ENCODE data around the gene PDE6B.

DNA sequence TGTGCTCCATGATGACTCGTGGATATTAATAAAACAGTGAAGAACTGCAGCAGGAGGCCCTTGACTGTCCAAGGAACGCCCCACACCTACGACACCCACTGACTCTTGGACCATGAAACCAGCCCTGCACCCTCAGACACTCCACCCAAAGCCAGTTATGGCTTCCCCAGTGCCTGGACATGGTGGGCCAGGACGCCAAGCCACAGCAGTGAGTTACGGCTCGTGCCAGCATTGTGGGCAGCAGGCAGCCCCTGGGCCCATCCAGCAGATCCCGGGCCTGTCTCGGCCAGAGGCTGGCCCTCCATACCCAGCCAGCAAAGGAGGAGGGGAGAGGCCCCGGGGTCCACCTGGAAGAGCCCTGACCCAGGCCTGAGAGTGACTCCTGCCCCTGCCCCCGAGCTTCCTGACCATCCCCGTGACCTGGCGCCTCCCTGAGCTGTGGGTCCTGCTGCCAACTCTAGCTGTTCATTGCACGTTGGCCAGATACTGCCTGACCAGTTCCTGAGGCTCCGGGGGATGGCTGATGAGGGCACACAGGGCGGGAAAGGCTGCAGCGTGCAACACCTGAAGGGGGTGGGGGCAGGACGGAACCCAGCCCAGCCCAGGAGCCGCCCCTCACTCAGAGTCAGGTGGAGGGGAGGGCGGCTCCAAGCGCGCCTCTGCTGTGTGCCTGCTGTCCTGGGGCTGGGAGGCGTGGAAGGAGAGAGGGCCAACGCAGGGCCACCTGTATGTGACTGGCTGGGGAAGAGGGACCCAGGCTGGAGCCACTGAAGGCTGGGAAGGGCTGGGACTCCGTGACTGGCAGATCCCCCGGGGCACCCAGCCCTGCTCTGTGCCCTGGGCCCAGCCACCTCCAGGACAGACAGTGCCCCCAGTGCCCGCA is 62.8 kb downstream of the PDE6B start:
- TF ChIP-seq, protein P1, sequence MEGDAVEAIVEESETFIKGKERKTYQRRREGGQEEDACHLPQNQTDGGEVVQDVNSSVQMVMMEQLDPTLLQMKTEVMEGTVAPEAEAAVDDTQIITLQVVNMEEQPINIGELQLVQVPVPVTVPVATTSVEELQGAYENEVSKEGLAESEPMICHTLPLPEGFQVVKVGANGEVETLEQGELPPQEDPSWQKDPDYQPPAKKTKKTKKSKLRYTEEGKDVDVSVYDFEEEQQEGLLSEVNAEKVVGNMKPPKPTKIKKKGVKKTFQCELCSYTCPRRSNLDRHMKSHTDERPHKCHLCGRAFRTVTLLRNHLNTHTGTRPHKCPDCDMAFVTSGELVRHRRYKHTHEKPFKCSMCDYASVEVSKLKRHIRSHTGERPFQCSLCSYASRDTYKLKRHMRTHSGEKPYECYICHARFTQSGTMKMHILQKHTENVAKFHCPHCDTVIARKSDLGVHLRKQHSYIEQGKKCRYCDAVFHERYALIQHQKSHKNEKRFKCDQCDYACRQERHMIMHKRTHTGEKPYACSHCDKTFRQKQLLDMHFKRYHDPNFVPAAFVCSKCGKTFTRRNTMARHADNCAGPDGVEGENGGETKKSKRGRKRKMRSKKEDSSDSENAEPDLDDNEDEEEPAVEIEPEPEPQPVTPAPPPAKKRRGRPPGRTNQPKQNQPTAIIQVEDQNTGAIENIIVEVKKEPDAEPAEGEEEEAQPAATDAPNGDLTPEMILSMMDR (conservative IDR thresholded peaks at IDR 0.05 in 1 of 2, IDR thresholded peaks at IDR 0.05 in 1 of 2; ENCODE audit: extremely low read depth in 1 of 2, insufficient read depth in 1 of 2, low read depth in 1 of 2, low read length in 2 of 2): no peak
- no peak for TF ChIP-seq EZH2 (IDR thresholded peaks at IDR 0.05; ENCODE audit: borderline replicate concordance, low read length)
